NCI-H748 (cell line): ENCODE measurements around the gene MESD.
"Not testable (repeated sequence)": the region's sequence is repeated elsewhere in the genome, so short reads cannot be mapped to it uniquely, and the experiment has no call there.

Source experiments
- DNase-seq: peaks from one replicate; lab custom pipeline; 2025; ENCODE audit not compliant: unreplicated experiment; lab: John Stamatoyannopoulos, UW

The MESD gene

GRCh38 chr15:80966431-80967197 lies 23.0 kb downstream of the MESD start:
- no peak for DNase-seq

- not testable (repeated sequence) for DNase-seq
These were observed 24.2 kb downstream of the MESD start for GRCh38 chr15:80965454-80965853.

GRCh38 chr15:80958818-80959495 lies 30.7 kb downstream of the MESD start:
- no peak for DNase-seq

- DNase-seq, result no peak
These were observed 31.6 kb downstream of the MESD start for GRCh38 chr15:80957976-80958375.

- DNase-seq, result no peak
These were observed 32.1 kb downstream of the MESD start for GRCh38 chr15:80957556-80957955.

GRCh38 chr15:80955571-80956452 lies 33.8 kb downstream of the MESD start:
- DNase-seq, result not testable (repeated sequence)

- no peak for DNase-seq
These were observed 35.5 kb downstream of the MESD start for GRCh38 chr15:80953953-80954778.

- no peak for DNase-seq
These were observed 36.3 kb downstream of the MESD start for GRCh38 chr15:80953001-80953952.

GRCh38 chr15:80951941-80952340 lies 37.7 kb downstream of the MESD start:
- DNase-seq, result no peak

- DNase-seq, result no peak
These were observed 39.1 kb downstream of the MESD start for GRCh38 chr15:80950291-80951078.

- no peak for DNase-seq
These were observed 39.9 kb downstream of the MESD start for GRCh38 chr15:80949756-80950155.

- DNase-seq, result no peak
These were observed 40.8 kb downstream of the MESD start for GRCh38 chr15:80948651-80949292.

- no peak for DNase-seq
These were observed 43.0 kb downstream of the MESD start for GRCh38 chr15:80946576-80946975.

GRCh38 chr15:80945605-80946004 lies 44.0 kb downstream of the MESD start:
- DNase-seq, result no peak

GRCh38 chr15:80944818-80945217 lies 44.8 kb downstream of the MESD start:
- no peak for DNase-seq

- DNase-seq, result no peak
These were observed 46.7 kb downstream of the MESD start for GRCh38 chr15:80942746-80943565.

GRCh38 chr15:80942266-80942665 lies 47.4 kb downstream of the MESD start:
- DNase-seq, result no peak
